Activated gamma-delta T cell (primary cell): ENCODE results near the gene PLK3.
"Not testable (repeated sequence)": the region's sequence is repeated elsewhere in the genome, so short reads cannot be mapped to it uniquely, and the experiment has no call there.

Source experiments
- DNase-seq: peaks from one replicate; lab custom pipeline; 2025; lab: John Stamatoyannopoulos, UW

The PLK3 gene

GRCh38 chr1:44828003-44828651 lies 27.9 kb downstream of the PLK3 start:
- no peak for DNase-seq

- DNase-seq = no peak
Measured at GRCh38 chr1:44828841-44829440, 28.8 kb downstream of the PLK3 start.

GRCh38 chr1:44829506-44830384 lies 29.6 kb downstream of the PLK3 start:
- no peak for DNase-seq

- no peak for DNase-seq
Measured at GRCh38 chr1:44830900-44831304, 30.7 kb downstream of the PLK3 start.

GRCh38 chr1:44831516-44831915 lies 31.3 kb downstream of the PLK3 start:
- DNase-seq = no peak

- no peak for DNase-seq
Measured at GRCh38 chr1:44832056-44832705, 32.0 kb downstream of the PLK3 start.

GRCh38 chr1:44834328-44834727 lies 34.2 kb downstream of the PLK3 start:
- no peak for DNase-seq

GRCh38 chr1:44835738-44836675 lies 35.8 kb downstream of the PLK3 start:
- no peak for DNase-seq

GRCh38 chr1:44838294-44838693 lies 38.1 kb downstream of the PLK3 start:
- not testable (repeated sequence) for DNase-seq

GRCh38 chr1:44839576-44839975 lies 39.4 kb downstream of the PLK3 start:
- DNase-seq = no peak

GRCh38 chr1:44842486-44842861 lies 42.3 kb downstream of the PLK3 start:
- no peak for DNase-seq

GRCh38 chr1:44842862-44843655 lies 42.9 kb downstream of the PLK3 start, which contains the start of gene PTCH2:
TSS of gene PTCH2 (minus strand) at chr1:44843253. CDS start at chr1:44842932, 321 bp downstream.
- peak; percentile 28 for DNase-seq

- DNase-seq = no peak
Measured at GRCh38 chr1:44846985-44847384, 46.8 kb downstream of the PLK3 start.

- no peak for DNase-seq
Measured at GRCh38 chr1:44847845-44848244, 47.7 kb downstream of the PLK3 start.

- DNase-seq = no peak
Measured at GRCh38 chr1:44848456-44849181, 48.4 kb downstream of the PLK3 start.

GRCh38 chr1:44849575-44850132 lies 49.5 kb downstream of the PLK3 start:
- no peak for DNase-seq

- DNase-seq = no peak
Measured at GRCh38 chr1:44851308-44851707, 51.1 kb downstream of the PLK3 start.

- DNase-seq = no peak
Measured at GRCh38 chr1:44853201-44853600, 53.0 kb downstream of the PLK3 start.

- DNase-seq = no peak
Measured at GRCh38 chr1:44854970-44855369, 54.8 kb downstream of the PLK3 start.
